ENCODE results near the gene BTG2.
"Not testable (repeated sequence)": the region's sequence is repeated elsewhere in the genome, so short reads cannot be mapped to it uniquely, and the experiment has no call there.

BTG2 gene

GRCh38 chr1:203304919-203305808 lies at the start of gene BTG2:
BTG2 (plus strand) TSS chr1:203305519; CDS start chr1:203305607, 88 bp downstream.
- DNase-seq = peak; percentile 84

GRCh38 chr1:203256636-203257035 lies 48.7 kb upstream of the BTG2 start:
- DNase-seq = not testable (repeated sequence)

DNA sequence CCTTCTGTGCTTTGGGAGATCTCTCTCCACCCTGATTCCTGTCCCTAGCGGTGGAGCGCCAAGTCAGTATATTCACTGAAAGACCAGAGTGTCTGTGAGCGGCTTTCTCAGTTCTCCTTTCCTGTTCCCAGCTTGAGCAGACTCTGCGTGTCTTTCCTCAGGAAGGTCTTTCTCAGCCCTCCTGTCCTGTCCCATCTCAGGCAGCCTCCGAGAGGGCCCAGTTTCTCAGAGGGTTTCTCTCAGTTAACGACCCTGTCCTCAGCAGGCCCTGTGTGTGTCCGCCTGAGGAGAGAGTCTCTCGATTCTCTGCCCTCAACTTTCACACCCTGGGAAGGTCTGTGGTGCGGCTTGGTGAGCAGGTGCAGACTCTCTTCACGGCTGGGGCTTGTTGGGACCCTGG lies 41.8 kb upstream of the BTG2 start:
- no peak for DNase-seq

- DNase-seq = no peak
These were observed 41.2 kb upstream of the BTG2 start for GRCh38 chr1:203264052-203264501.

DNA sequence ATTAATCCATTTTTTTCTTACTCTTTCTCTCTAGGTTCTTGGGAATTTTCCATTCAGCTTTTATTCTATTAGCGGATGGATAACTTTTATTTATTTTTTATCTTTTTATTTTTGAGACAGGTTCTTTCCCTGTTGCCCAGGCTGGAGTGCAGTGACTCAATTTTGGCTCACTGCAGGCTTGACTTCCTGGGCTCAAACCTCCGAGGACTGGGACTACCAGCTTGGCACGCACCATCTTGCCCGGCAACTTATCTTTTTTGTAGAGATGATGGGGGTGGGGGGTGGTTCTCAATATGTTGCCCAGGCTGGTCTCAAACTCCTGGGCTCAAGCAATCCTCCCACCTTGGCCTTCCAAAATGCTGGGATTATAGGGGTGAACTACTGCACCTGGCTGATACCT lies 39.8 kb upstream of the BTG2 start:
- DNase-seq = no peak

- not testable (repeated sequence) for DNase-seq
These were observed 39.2 kb upstream of the BTG2 start for GRCh38 chr1:203266140-203266539.

DNA sequence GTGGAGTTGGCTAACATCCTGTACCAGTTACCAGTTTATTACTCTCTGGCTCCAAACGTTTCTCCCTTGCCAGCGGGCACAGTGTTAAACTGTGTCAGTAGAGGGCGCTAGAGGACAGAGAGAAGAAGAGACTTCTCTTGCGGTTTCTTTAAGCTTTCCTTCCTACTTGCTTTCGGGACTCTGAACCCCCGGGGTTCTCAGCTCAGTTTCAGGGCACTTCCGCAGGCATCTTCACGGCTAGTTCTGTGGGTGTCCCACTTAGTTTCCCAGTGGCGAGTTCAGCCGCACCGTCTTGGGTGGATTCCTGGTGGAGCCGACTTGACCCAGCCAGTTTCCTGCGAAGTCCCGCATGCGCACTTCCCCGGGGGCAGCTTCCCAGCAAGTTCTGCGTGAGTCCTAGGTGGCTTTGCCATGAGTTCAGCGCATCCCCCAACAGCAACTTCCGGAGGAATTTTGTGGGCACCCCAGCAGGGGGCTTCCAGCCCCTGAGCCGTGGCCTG lies 37.9 kb upstream of the BTG2 start:
- peak; percentile 82 for DNase-seq

- no peak for DNase-seq
These were observed 37.4 kb upstream of the BTG2 start for GRCh38 chr1:203267912-203268311.

GRCh38 chr1:203268901-203269653 lies 36.2 kb upstream of the BTG2 start:
- DNase-seq = peak; percentile 40

- no peak for DNase-seq
These were observed 35.7 kb upstream of the BTG2 start for GRCh38 chr1:203269654-203270020.

GRCh38 chr1:203270448-203270847 lies 34.9 kb upstream of the BTG2 start:
- no peak for DNase-seq

DNA sequence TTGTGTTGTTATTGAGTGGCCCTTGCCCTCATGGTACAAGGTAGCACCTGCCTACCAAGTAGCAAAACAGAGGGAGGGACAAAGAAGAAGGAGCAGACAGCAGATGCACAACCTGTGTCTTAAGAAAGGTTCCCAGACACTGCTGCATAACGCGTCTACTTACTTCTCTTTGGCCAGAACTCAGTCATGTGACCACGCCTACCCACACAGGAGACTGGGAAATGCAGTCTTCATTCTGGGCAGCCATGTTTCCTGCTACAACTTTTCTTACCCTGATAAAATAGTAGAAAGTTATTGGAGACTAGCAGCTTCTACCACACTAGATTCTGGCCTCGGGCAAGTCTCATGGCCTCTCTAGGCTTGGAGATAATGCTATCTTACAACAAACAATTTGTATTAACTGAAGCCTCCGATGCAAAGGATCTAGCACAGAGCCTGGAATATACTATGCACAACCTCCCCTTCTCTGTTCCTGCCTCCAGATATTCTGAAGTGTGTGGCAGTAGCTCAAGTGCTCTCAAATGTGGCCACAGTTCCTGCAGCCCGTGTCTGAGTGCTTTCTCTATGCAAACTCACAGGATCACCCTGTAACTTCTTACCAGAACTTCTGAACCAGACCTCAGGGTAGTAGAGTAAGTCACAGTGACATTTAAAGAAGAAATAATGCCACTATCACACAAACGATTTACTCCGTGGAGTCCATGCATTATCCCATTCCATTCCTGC lies 34.1 kb upstream of the BTG2 start:
- DNase-seq = peak; percentile 59

- no peak for DNase-seq
These were observed 33.2 kb upstream of the BTG2 start for GRCh38 chr1:203271962-203272632.

GRCh38 chr1:203272633-203273205 lies 32.6 kb upstream of the BTG2 start:
- no peak for DNase-seq

GRCh38 chr1:203273206-203273868 lies 32.0 kb upstream of the BTG2 start:
- peak; percentile 91 for DNase-seq

DNA sequence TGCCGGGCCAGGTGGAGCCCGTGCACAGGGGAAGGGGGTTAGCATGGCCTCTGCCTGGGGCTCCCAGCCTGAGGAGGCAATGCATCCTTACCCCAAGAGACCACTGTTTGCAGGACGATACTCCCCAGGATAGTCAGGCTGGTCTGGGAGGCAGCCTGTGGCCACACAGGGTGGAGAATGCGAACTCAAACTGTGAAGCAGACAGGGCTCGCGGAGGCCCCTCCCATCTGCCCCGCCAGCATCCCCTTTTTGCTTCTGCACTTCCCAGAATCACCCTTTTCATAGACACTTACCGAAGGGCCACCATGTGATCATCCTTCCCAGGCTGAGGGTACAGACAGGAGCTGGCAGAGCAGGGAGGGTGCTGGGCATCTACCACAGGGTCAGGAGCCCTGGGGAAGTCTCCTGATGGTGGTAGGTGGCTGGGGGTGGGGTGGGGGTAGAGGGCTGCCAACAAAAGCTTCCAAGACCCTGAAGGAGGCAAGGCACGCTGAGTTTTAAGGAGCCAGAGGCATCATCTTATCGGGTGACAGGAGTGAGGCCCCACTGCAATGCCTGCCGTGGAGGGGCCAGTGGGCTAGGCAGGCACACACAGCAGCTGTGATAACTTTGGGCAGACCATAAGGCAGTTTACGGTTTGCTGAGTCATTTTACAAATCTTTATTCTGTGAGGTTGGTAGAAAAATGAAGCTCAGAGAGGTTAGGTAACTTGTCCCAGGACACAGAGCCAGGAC lies 31.3 kb upstream of the BTG2 start:
- DNase-seq = no peak

DNA sequence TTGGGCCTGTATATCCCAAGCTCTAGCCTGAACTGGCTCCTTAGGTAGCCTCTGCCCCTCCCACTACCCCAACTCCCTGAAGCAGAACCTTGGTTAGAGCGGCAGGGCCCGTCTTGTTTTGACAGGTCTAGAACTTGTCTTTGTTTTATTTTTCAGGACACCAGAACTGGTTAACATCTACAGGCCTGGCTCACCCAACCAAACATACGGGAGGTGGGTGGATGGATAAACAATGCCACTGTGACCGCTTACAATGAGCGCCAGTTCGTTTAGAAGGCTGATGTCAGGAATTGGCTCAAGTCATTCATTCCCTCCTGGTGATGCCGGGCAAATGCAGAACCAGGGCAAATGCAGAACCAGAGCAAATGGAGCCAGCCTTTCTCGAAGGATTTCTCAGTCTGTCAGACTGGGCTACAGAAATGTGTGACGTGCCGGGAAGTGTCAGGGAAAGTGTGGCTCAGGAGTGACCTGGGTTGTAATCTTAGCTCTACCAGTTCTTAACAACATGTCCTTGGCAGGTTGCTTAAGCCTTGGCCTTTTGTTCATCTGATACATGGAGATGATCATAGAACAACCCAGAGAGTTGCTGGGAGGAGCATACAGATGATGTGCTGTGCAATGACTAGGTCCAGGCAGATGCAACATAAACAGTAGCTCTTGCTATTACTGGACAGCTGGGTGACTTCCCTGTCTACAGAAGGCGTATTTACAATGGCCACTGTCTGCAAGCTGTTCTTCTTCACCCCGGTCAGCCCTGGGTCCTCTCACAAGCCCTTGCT lies 30.5 kb upstream of the BTG2 start:
- no peak for DNase-seq

DNA sequence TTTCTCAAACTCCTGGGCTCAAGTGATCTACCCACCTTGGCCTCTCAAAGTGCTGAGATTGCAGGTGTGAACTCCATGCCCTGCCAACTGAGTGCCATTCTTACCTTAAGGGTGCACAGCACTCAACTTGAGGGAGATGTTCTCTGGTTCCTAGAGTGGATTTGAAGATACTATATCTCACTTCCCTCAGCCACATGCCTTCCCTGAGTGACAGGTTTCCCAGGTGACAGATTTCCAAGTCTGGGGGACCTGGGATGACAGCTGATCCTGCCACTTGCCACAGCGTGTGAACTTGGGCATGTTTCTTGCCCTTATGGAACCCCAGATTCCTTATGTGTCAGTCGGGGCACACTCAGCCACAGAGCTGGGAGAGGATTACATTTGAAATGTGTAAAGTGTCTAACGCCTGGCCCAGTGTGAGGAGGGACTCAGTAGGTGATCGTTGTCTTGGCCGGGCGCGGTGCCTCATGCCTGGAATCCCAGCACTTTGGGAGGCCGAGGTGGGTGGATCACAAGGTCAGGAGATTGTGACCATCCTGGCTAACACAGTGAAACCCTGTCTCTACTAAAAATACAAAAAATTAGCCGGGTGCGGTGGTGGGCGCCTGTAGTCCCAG lies 29.6 kb upstream of the BTG2 start:
- DNase-seq = no peak

DNA sequence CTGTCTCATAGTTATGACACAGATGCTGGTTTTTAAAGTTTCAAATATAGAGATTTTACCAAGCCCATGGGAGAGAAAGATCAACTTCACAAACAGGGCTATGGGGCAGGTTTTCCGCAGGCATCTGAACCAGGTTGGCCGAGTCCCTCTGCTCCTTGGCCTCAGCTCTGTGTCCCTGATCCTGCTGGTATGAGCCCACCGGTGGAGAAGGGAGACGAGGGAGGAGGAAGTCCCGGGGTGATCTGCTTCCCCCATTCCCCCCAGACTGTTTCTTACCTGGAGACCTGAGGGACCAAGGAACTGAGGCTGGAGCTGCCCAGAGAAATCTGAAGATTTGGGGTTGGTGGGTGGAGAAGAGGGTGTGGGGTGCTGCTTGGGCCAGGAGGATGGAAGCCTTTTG lies 28.9 kb upstream of the BTG2 start:
- no peak for DNase-seq

Measured in activated T-cell treated with anti-CD3 and anti-CD28 coated beads for 4 hours (primary cell).